HG02981 (cell line): ENCODE measurements around the gene CDY2B.
"Not testable (repeated sequence)": the region's sequence is repeated elsewhere in the genome, so short reads cannot be mapped to it uniquely, and the experiment has no call there.

Experiments used
- ATAC-seq: cut with Tn5 transposase; IDR thresholded peaks from one replicate; pipeline ENCODE4 v1.9.1; 2021; ENCODE audit warnings: mild to moderate bottlenecking, moderate library complexity; ENCODE audit not compliant: unreplicated experiment

Gene CDY2B, protein sequence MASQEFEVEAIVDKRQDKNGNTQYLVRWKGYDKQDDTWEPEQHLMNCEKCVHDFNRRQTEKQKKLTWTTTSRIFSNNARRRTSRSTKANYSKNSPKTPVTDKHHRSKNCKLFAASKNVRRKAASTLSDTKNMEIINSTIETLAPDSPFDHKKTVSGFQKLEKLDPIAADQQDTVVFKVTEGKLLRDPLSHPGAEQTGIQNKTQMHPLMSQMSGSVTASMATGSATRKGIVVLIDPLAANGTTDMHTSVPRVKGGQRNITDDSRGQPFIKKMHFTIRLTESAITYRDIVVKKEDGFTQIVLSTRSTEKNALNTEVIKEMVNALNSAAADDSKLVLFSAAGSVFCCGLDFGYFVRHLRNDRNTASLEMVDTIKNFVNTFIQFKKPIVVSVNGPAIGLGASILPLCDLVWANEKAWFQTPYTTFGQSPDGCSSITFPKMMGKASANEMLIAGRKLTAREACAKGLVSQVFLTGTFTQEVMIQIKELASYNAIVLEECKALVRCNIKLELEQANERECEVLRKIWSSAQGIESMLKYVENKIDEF

DNA sequence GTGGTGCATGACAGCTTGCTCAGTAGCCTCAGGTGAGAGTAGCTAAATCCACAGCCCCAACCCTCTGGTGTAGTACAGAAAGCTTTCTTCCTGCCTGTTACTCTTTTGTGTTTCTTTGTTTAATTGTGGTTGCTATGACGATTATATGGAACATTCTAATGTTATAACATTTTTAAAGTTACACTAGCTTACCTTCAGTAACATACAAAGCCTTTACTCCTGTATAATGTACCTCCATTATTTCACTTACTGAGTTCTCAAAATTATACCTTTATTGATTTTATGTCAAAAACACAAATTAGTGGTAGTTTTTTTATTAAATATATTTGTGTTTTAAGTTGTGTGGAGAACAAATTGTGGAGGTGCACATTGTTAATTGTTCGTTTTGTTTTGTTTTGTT is at the start of gene CDY2B:
Gene CDY2B, minus strand, starts transcription at position 101 of the 400 bp plus-strand sequence. CDS start 328 bp downstream, outside the sequence.
- not testable (repeated sequence) for ATAC-seq

DNA sequence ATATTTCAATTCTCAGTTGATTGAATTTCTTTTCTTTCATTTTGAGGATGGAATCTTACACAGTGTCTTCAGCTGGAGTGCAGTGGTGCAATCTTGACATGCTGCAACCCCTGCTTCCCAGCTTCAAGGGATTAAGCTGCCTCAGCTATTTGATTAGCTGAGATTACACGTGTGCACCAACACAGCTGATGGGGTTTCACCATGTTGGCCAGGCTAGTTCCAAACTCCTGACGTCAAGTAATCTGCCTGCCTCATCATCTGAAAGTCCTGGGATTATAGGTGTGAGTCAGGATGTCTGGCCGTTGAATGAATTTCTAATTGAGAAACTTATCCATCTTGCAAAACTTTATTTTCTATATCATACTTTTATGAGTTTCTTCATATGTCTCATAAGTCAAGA is 28.0 kb upstream of the CDY2B start:
- not testable (repeated sequence) for ATAC-seq

DNA sequence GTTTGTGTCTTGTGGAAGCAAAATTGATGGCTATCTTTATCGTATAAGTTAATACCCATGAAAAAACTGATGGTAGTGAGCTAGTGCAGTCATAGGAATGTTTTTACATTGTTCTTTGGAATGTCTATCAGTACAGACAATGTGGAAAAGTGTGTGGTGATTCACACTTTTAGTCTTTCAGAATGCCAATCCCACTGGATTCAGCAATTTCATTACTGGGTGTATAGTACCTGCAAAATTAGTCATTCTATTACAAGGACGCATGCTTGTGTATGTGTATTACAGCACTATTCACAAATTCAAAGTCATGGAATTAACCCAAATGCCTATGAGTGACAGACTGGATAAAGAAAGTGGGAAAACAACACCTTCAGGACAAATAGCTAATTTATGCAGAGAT is 27.3 kb upstream of the CDY2B start:
- ATAC-seq, result not testable (repeated sequence)

DNA sequence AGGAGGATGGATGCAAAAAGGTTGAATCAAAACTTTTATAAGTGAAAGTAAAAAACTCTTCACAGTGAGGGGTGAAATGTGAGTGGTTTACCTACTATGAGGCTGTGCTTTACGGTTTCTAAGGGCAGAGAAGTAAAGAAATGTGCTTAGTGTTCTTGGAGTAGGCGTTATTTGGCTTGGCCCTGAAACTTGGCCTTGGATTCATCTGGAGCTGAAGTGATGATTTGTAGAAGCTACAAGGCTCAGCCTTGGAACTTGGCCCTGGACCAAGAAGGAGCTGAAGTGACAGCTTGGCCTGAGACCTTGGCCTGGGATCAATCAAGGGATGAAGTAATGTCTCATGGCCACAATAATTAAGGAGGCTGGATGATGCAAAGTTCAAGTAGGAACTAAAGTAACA is 1.7 kb upstream of the CDY2B start:
- not testable (repeated sequence) for ATAC-seq

DNA sequence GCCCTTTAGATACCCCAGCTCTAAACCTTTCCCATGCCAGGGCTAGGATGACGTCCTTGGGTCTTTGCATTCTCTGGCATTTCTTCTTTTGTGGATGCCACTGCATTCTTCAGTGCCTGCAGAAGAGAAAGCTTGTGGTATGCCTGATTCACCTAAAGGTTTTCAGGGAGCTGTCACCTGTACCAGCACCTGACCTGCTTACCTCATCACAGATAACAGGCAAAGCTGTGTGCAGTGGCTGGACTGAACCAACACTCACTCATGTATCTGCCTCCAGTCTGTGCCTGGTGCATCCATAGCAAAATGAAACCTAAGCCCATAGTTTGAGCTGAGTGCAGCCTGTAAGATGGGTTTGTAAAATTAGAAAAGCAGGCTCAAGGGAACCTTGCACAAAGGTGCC is 3.3 kb downstream of the CDY2B start:
- ATAC-seq, result not testable (repeated sequence)

DNA sequence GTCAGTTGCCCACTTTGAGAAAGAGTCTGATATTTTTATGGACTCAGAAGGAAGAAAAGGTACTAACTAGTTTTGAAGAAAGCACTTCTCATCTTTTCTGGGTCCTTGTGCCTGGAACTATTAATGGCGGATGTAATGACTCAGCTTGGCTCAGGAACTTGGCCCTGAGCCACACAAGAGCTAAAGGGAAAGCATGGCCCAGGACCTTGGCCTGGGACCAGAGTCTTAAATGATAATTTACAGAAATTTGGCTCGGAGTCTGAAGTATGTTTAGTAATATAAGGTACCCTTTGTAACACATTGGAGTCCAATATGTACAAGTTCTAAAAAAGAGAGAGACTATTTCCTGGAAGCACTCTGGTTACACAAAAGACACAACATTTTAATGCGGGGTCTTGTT is 4.6 kb downstream of the CDY2B start:
- not testable (repeated sequence) for ATAC-seq

DNA sequence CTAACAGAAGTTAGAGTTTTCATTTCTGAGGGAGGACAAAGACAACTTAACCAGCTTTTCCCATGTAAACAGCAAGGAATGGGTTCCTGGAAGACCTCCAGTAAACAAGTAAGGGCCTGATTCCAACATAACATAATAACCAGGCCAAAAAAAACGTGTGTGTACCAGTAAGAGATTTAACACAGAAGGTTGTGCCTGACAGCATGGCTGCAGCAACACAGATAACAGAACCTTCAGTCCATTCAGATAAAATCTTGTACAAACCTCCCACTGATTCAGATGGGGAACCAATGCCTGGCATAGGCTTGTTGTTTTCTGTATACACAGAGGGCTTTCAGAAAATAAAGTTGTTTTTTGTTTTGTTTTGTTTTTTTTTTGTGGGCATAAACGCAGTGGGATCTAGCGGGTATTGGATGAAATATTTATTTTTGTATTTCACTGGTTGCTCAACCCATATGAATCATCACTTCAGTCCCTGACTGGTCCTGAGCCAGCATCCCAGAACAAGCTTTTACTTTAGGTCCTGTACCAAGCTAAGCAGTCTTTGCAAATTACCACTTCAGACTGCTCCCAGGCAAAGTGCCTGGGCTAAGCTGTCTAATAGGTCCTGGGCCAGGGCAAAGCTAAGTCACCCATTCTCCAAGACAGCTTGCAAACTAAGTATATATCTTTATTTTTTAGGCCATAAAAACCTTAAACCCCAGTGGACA is 8.7 kb downstream of the CDY2B start:
- ATAC-seq, result not testable (repeated sequence)

DNA sequence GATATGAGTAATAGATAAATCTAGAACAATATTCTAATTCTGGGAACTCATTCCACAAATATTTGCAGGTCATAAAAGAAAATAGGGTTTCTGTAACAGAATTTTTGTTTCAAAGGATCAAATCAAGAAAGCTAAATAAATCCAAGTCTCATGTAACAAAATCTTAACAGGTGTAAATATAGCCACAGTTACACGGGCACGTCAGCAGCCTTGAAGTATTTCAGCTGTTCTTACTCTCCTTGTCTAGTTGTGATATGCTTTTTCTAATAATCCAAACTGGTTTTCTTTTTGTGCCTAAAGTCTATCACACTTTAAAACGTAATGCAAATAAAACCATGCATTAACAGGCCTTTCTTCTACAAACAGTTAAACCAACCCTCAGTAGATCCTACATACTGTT is 9.3 kb downstream of the CDY2B start:
- ATAC-seq, result not testable (repeated sequence)

DNA sequence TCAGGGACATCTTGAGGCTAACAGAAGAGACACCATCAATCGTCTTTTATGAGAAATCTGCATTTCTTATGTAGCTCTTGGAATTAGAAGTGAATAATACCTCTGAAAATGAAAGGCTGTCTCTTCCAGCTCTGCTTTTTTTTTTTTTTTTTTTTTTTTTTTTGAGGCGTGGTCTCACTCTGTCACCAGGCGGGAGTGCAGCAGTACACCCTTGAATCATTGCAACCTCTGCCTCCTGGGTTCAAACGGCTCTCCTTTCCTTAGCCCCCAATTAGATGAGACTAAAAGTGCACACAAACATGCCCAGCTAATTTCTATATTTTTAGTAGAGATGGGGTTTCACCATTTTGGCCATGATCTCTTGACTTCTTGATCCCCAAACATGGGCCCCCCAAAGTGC is 12.2 kb downstream of the CDY2B start:
- ATAC-seq, result not testable (repeated sequence)

DNA sequence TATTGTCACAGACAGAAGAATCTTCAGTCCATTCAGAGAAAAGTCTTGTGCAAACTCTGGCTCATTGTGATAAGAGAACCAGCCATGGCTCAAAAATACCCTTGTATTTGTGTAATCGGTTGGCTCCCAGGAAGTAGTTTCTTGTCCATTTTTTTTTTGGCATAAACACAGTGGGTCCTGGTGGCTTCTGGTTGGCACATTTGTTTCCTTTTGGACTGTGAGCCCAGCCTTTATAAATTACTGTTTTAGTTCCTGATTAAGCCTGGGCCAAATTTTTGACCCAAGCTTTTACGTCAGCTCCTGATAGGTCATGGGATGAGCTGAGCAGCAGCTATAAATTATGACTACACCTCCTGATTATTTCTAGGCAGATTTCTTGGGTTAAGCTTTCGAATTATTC is 19.4 kb downstream of the CDY2B start:
- ATAC-seq, result not testable (repeated sequence)

DNA sequence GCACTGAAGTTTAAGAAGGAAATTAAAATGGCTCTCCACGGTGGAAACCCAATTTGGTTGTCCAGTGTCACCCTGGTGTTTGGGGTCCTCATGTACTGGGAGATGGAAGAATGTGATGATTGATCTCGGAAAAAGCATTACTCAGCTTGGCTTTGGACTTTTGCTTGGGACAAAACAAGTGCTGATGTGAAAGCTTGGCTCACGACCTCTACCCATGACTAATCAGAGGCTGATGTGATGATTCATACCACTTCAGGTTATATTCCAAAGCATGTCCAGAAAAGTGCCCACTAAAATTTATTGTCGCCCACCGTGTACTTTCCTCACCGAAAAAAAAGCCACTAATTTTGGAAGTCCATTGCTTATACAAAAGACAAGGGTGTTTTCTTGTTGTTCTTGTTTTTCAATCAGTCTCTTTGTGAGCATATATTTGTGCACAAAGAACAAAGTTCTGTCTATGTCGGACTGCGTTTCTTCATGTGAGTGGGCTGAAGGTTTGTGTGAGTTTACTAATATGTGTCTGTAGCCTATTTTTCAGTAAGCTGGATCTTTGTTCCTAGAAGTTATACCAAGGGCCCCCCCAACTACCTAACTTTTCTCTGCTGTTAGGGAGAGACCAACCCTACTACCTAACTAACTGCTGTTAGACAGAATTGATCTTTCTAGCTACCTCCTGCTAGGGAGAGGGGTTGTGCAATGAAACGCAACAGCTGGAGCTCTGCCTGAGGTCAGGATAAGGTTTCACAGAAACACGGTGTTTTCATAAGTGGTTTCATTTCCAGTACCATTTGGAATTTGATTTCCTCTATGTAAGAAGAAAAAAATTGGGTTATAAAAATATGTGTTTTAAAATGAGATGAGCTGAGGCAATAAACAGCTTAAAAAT is 22.8 kb downstream of the CDY2B start:
- not testable (repeated sequence) for ATAC-seq

DNA sequence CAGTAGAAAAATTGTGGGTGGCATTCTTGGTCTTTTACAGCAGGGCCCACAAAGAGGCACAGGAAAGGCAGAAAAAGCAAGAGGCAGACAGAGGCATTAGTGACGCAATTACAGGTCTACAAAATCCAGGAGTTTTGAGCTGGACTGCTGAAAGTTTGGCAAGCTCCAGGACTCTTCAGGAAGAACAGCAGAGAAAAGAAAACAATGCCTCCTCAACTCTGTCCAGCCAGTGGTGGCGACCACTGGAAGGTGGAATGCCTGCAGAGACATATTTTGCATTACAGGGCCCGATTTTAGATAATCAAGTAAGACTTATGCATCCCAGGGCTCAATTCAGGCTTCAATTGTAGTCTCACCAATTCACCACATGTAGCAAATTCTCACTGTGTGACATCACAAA is 23.5 kb downstream of the CDY2B start:
- ATAC-seq, result not testable (repeated sequence)

DNA sequence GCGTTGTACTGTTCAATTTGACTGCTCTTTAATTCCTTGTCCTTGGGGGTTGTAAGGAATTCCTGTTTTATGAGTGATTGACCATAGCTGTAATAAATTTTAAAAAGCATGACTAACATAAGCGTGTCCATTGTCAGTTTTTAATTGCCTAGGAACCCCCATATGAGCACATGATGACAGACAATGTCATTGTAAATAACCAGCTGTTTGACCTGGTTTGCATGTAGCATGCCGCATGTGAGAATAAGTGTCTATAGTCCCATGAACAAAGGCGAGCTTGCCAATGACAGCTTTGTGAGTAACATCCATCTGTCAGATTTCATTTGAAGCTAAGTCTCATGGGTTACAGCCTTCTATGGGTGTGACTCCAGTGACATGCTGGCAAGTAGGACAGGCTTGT is 30.9 kb downstream of the CDY2B start:
- not testable (repeated sequence) for ATAC-seq

DNA sequence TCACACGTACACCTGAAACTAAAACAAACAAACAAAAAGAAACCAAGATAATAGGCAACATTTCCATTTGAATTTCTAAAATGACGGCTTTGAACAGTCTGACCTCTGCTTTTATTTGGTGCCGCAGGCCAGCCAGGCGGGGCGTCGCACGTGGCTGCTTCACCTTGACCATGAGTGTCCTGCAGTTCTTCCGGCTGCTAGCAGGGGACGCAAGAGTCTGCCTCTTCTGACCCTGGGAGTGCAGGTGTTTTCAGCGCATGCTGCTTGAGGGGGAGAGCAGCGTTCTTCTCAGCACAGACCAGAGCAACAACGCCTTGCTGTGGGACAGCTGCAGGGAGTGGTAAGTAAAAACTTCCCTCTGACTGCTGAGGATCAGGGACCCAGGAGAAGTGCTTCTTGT is 47.9 kb downstream of the CDY2B start:
- ATAC-seq, result not testable (repeated sequence)
